ENCODE measurements around the gene GFY. TPM values are rescaled to one million over a fixed set of nuclear protein-coding genes. Genes with fewer than 3 reads are reported as not detected.
"Not testable (repeated sequence)": the region's sequence is repeated elsewhere in the genome, so short reads cannot be mapped to it uniquely, and the experiment has no call there.

GFY gene
- polyA plus RNA-seq, 3 donors = not detected

- DNase-seq (ENCODE audit: low read depth in 3 of 3, low spot score in 2 of 3) = peak in 1 of 3 donors; percentile 68
Observed at GRCh38 chr19:49442771-49443365, 17.7 kb downstream of the GFY start.

- peak in 2 of 3 donors; percentile 91 to 92 for DNase-seq (ENCODE audit: low read depth in 3 of 3, low spot score in 2 of 3)
Observed at GRCh38 chr19:49443366-49444099, 18.3 kb downstream of the GFY start.

GRCh38 chr19:49444100-49444700 lies 19.0 kb downstream of the GFY start:
- not testable (repeated sequence) for DNase-seq (ENCODE audit: low read depth in 3 of 3, low spot score in 2 of 3)

GRCh38 chr19:49445997-49446396 lies 20.8 kb downstream of the GFY start:
- DNase-seq (ENCODE audit: low read depth in 3 of 3, low spot score in 2 of 3) = no peak

- DNase-seq (ENCODE audit: low read depth in 3 of 3, low spot score in 2 of 3) = no peak
Observed at GRCh38 chr19:49447485-49448431, 22.6 kb downstream of the GFY start.

GRCh38 chr19:49448432-49448786 lies 23.2 kb downstream of the GFY start:
- no peak for DNase-seq (ENCODE audit: low read depth in 3 of 3, low spot score in 2 of 3)

GRCh38 chr19:49450405-49450804 lies 25.2 kb downstream of the GFY start:
- no peak for DNase-seq (ENCODE audit: low read depth in 3 of 3, low spot score in 2 of 3)

- DNase-seq (ENCODE audit: low read depth in 3 of 3, low spot score in 2 of 3) = peak; percentile 96 to 99 (median 97)
Observed at GRCh38 chr19:49451430-49452181, 26.4 kb downstream of the GFY start, which contains the start of gene PIH1D1. PIH1D1 (minus strand) TSS chr19:49451814; CDS start chr19:49451574, 240 bp downstream.

- peak; percentile 91 to 95 (median 94) for DNase-seq (ENCODE audit: low read depth in 3 of 3, low spot score in 2 of 3)
Observed at GRCh38 chr19:49453013-49453756, 28.0 kb downstream of the GFY start, which contains the start of gene ALDH16A1. ALDH16A1 (plus strand) TSS chr19:49453225; CDS start chr19:49453332, 107 bp downstream.

- no peak for DNase-seq (ENCODE audit: low read depth in 3 of 3, low spot score in 2 of 3)
Observed at GRCh38 chr19:49453757-49454240, 28.6 kb downstream of the GFY start.

- DNase-seq (ENCODE audit: low read depth in 3 of 3, low spot score in 2 of 3) = peak in 1 of 3 donors; percentile 67
Observed at GRCh38 chr19:49455773-49456172, 30.6 kb downstream of the GFY start.

- DNase-seq (ENCODE audit: low read depth in 3 of 3, low spot score in 2 of 3) = no peak
Observed at GRCh38 chr19:49456326-49456725, 31.1 kb downstream of the GFY start.

GRCh38 chr19:49458567-49458903 lies 33.3 kb downstream of the GFY start:
- DNase-seq (ENCODE audit: low read depth in 3 of 3, low spot score in 2 of 3) = no peak

- DNase-seq (ENCODE audit: low read depth in 3 of 3, low spot score in 2 of 3) = no peak
Observed at GRCh38 chr19:49459388-49459787, 34.2 kb downstream of the GFY start.

- not testable (repeated sequence) for DNase-seq (ENCODE audit: low read depth in 3 of 3, low spot score in 2 of 3)
Observed at GRCh38 chr19:49461130-49461529, 35.9 kb downstream of the GFY start.

GRCh38 chr19:49461656-49462055 lies 36.5 kb downstream of the GFY start:
- no peak for DNase-seq (ENCODE audit: low read depth in 3 of 3, low spot score in 2 of 3)

GRCh38 chr19:49462492-49462891 lies 37.3 kb downstream of the GFY start:
- no peak for DNase-seq (ENCODE audit: low read depth in 3 of 3, low spot score in 2 of 3)

GRCh38 chr19:49463960-49464740 lies 39.0 kb downstream of the GFY start:
- no peak for DNase-seq (ENCODE audit: low read depth in 3 of 3, low spot score in 2 of 3)

All from right renal cortex interstitium (tissue), 3 donors.